Neutrophil (primary cell): ENCODE data around the gene CAMTA1.
"Not testable (repeated sequence)": the region's sequence is repeated elsewhere in the genome, so short reads cannot be mapped to it uniquely, and the experiment has no call there.

Experiments
- H3K27ac ChIP-seq: fragments of 200-600 bp; sonication (generic); 2 replicates; pipeline ENCODE4 v1.5.1; 2016; ENCODE audit warnings: mild to moderate bottlenecking, moderate library complexity
- H3K27me3 ChIP-seq: fragments of 200-600 bp; sonication (generic); 2 replicates; pipeline ENCODE4 v1.6.0; 2016; ENCODE audit warnings: mild to moderate bottlenecking
- H3K36me3 ChIP-seq: fragments of 200-600 bp; sonication (generic); 2 replicates; pipeline ENCODE4 v1.5.1; 2017
- H3K4me1 ChIP-seq, 2 experiments: fragments of 200-600 bp in 1 of 2; sonication (generic) in 1 of 2; 1 replicate in 1 of 2; 2 replicates in 1 of 2; pipeline versions ENCODE4 v1.5.1 to v1.6.1; 2013 to 2016; ENCODE audit warnings: low read depth in 1 of 2, low read length in 1 of 2, mild to moderate bottlenecking in 1 of 2, moderate library complexity in 1 of 2; ENCODE audit not compliant: control insufficient read depth in 1 of 2, insufficient read depth in 1 of 2
- H3K4me3 ChIP-seq, 2 experiments: fragments of 200-600 bp in 1 of 2; sonication (generic) in 1 of 2; 1 replicate in 1 of 2; 2 replicates in 1 of 2; pipeline ENCODE4 v1.5.1; 2013 to 2016; ENCODE audit warnings: low read depth in 1 of 2, low read length in 1 of 2, mild to moderate bottlenecking in 1 of 2, moderate library complexity in 1 of 2
- H3K9me3 ChIP-seq: fragments of 200-600 bp; sonication (generic); 2 replicates; pipeline ENCODE4 v1.5.1; 2016
- CTCF ChIP-seq: fragments of 200-600 bp; sonication (generic); IDR thresholded peaks from 2 replicates; pipeline ENCODE4 v1.5.1; 2016; ENCODE audit warnings: antibody characterized with exemption

The CAMTA1 gene

GRCh38 chr1:6803357-6803756 lies 18.1 kb downstream of the CAMTA1 start:
- Histone ChIP-seq H3K4me3 (no peak overlapping the region), H3K4me1 (no peaks in the 10 kb centered on the region), H3K27ac (no peak overlapping the region), H3K27me3 (no peaks in the 10 kb centered on the region), H3K9me3 (no peaks in the 10 kb centered on the region), H3K36me3 (no peaks in the 10 kb centered on the region)
- no peak for TF ChIP-seq CTCF

GRCh38 chr1:6805004-6805416 lies 19.8 kb downstream of the CAMTA1 start:
- no peaks in the 10 kb centered on the region for H3K9me3 ChIP-seq
- no peaks in the 10 kb centered on the region for H3K36me3 ChIP-seq
- no peaks in the 10 kb centered on the region for H3K4me1 ChIP-seq
- no peak for TF ChIP-seq CTCF
- H3K27me3 ChIP-seq: no peaks in the 10 kb centered on the region
- no peak overlapping the region for H3K4me3 ChIP-seq
- H3K27ac ChIP-seq: no peak overlapping the region

GRCh38 chr1:6807782-6808181 lies 22.5 kb downstream of the CAMTA1 start:
- H3K4me1 ChIP-seq: no peaks in the 10 kb centered on the region
- TF ChIP-seq CTCF: no peak

GRCh38 chr1:6809461-6809860 lies 24.2 kb downstream of the CAMTA1 start:
- Histone ChIP-seq H3K36me3 (no peaks in the 10 kb centered on the region), H3K27ac (no peak overlapping the region), H3K27me3 (no peaks in the 10 kb centered on the region), H3K4me1 (no peaks in the 10 kb centered on the region), H3K4me3 (no peak overlapping the region), H3K9me3 (no peaks in the 10 kb centered on the region)
- no peak for TF ChIP-seq CTCF

More at GRCh38 chr1:6807782-6808181, 22.5 kb downstream of the CAMTA1 start:
- Histone ChIP-seq H3K27ac (no peak overlapping the region), H3K9me3 (no peaks in the 10 kb centered on the region), H3K27me3 (no peaks in the 10 kb centered on the region), H3K4me3 (no peak overlapping the region), H3K36me3 (no peaks in the 10 kb centered on the region)

- not testable (repeated sequence) for H3K9me3 ChIP-seq, H3K4me3 ChIP-seq
Observed at GRCh38 chr1:6810146-6810734, 25.0 kb downstream of the CAMTA1 start.

GRCh38 chr1:6811583-6811982 lies 26.3 kb downstream of the CAMTA1 start:
- TF ChIP-seq CTCF: no peak
- Histone ChIP-seq H3K36me3 (no peaks in the 10 kb centered on the region), H3K27ac (no peak overlapping the region), H3K9me3 (no peaks in the 10 kb centered on the region), H3K4me1 (no peaks in the 10 kb centered on the region), H3K4me3 (no peak overlapping the region), H3K27me3 (no peaks in the 10 kb centered on the region)

More at GRCh38 chr1:6810146-6810734, 25.0 kb downstream of the CAMTA1 start:
- not testable (repeated sequence) for H3K27me3 ChIP-seq, H3K27ac ChIP-seq, H3K4me1 ChIP-seq, H3K36me3 ChIP-seq
